IPS DF 4.7 (cell line): ENCODE measurements around the gene EOGT.
A peak's percentile ranks its signal among the peaks of the same experiment; 100 is the strongest.

Source experiments
- DNase-seq: peaks from one replicate; pipeline ENCODE4 v3.0.0-alpha.2; 2013; ENCODE audit warnings: low spot score; ENCODE audit errors: extremely low read depth

The EOGT gene

GRCh38 chr3:69009559-69010410 lies 3.7 kb downstream of the EOGT start:
- DNase-seq: peak; percentile 89

DNA sequence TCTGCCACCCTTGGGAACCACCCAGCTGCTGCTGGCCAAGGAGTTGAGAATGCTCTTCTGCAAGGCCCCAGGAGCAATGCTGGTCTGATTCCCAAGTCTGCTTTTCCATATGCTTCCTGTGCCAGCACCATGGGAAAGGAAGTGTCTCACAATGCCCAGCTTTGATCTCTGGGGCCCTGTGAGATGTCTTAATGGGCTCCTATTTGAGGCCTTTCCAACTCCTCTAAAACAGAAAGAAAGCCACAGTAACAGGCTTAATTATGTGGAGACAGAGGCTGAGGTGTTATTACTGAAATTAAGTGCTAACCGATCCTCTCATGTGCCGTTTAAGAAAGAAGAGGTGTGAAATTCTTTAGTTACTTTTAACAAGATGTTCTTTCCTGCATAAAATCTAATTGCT lies 4.5 kb downstream of the EOGT start:
- no peak for DNase-seq

GRCh38 chr3:69005791-69006482 lies 7.5 kb downstream of the EOGT start:
- DNase-seq: no peak

- DNase-seq: no peak
These were observed 8.3 kb downstream of the EOGT start for GRCh38 chr3:69005071-69005790.

DNA sequence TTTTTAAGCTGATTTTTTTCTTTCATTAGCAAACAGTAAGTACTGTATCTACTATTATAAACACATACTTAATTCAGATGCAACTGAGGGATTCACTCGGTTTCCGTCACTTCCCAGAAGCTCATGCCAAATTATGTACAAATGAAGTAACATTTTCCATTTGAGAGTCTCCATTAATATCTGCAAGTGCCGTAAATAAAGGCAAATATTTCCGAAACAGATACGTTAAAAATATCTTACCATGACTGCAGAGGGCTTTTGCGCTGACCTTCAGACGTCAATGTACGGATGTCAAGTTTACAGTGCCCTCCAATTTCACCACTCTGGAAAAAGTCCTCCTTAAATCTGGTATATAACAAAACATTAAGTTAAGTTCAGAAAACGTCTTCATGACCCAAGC lies 9.3 kb downstream of the EOGT start:
- DNase-seq: no peak

GRCh38 chr3:68999605-69000004 lies 13.9 kb downstream of the EOGT start:
- DNase-seq: no peak

DNA sequence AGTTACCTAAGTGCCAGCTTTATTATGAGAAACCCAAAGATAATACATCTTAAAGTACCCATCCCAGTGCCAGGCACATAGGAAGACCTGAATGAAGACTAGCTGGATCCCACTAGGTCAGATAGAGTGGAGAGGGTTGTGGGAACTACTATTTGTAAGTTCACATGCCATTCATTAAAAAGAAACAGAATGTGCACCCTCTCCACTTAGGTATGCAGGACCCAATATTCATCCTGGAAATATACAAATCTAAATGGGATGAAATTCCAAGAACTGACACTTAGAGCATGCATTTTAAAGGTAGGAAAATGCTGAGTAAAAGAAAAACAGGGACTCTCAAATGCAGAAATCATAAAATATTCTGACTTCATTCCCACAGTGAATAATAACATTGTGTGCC lies 14.3 kb downstream of the EOGT start:
- no peak for DNase-seq

DNA sequence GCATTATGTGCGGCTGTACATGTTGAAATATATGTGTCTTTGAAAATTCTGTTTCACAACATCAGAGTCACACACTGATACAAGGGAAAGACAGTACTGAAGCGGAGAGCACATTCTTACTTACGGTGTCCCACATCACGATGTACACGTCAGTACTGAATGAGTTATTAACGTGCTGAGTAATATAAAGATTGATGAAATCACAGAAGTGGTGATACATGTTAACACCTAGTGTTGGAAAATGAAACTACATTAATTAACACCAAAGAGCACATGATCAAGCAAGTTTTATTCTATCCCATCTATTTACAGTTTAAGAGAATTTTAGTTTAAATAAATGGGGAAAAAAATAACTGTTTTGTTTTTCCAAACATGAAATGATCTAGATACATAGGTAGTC lies 15.6 kb downstream of the EOGT start:
- no peak for DNase-seq

- DNase-seq: no peak
These were observed 17.0 kb downstream of the EOGT start for GRCh38 chr3:68996356-68996995.

DNA sequence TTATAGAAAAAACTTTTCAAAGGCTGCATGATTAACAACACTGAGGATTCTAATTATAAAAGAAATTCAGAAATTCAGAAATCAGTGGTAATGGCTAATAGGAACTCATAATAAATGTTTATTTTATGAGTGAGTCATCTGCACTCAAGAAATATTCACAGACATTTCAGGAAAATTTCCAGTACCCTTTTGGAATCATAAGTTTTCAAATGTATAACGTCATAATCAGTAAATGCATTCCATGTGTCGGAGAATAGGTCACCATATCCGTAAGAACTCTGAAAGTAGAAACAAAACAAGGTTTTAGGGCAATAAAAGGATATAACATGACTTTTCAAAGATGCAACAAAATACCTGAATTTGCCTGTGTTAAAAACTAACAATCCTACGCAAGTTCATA lies 24.7 kb downstream of the EOGT start:
- no peak for DNase-seq

- DNase-seq: no peak
These were observed 26.2 kb downstream of the EOGT start for GRCh38 chr3:68987322-68987721.

- DNase-seq: no peak
These were observed 26.8 kb downstream of the EOGT start for GRCh38 chr3:68986496-68987208.

DNA sequence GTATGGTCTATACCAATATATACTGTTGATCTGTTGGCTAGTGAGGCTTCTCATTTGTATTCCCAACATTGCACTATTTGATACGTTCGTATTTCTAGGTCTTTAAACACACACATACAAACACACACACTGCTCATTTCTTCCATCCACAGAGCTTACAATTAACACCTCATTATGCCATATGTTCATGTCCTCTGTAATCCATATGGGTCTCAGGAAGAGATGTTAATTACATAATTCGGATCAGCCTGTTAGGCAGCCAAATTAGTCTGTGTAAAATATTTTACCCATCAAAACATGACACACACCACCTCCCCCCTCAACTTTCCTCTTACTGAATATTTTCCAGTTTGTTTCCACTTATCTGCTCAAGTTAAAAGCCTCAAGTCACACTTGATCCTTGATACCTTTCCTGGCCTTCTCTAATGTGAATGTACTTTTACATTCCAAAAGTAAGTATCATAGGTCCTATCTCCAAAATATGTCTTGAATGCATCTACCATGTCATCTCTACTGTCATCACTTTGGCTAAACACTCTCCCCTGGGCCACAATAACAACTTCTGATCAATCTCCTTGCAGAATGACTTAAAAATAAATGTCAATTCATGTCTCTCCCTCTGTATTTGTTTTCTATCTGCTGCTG lies 28.2 kb downstream of the EOGT start:
- no peak for DNase-seq

GRCh38 chr3:68984011-68984530 lies 29.4 kb downstream of the EOGT start:
- no peak for DNase-seq

GRCh38 chr3:68977486-68978167 lies 35.9 kb downstream of the EOGT start:
- DNase-seq: no peak

- no peak for DNase-seq
These were observed 38.8 kb downstream of the EOGT start for GRCh38 chr3:68974711-68975110.

- DNase-seq: no peak
These were observed 39.8 kb downstream of the EOGT start for GRCh38 chr3:68973639-68974038.

DNA sequence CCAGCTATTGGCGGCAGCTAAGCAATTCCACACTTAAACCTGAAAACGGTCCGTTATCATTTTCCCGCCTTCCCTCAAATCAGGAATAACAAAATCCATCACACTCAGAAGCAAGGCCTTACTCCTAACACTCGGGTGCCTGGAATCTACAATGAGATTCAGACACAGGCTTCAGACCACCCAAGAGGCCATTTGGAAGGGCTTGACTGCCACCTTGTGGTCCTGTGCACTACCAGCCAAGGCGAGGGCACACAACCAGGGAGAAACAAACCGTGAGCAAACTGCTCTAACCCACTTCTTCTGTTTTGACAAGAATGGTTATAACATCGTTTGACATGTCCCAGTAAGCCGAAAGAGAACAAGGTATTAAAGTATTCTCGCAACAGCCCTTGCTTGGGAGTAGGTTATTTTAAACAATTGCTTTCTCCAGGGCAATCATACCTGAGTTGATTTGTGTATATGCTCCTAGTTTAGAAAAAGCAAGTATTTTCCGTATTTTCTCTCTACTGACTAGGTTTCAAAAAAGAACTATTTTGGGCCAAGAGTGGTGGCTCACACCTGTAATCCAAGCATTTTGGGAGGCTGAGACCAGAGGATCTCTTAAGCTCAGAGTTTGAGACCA lies 41.0 kb downstream of the EOGT start:
- peak; percentile 69 for DNase-seq

GRCh38 chr3:68964694-68965093 lies 48.8 kb downstream of the EOGT start:
- no peak for DNase-seq
